Measurements from ENCODE around the gene DCDC2C.

DNA sequence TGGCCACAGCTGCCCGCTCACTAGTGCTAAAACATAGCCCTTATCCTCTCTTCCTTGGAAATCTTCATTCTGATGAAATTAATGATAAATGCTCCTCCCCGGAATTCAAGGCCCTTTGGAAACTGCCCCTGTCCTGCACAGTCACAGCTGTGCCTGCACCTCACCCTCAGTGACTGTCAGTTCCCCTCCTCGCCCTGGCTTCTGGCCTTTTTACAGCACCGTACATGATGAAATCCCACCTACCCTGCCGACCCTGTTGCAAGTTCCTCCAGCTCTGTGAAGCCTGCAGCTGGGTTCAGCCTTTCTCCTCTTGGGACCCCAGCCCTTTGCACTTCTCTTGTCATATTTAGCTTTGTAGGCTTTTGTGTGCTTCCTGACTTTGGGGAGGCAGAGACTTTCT is 48.4 kb downstream of the DCDC2C start:
- TF ChIP-seq NR3C1 (IDR thresholded peaks at IDR 0.05), result no peak
- no peak for TF ChIP-seq JUN (IDR thresholded peaks at IDR 0.05)
- TF ChIP-seq RAD21 (conservative IDR thresholded peaks at IDR 0.05 in 1 of 2, IDR thresholded peaks at IDR 0.05 in 1 of 2), result no peak
- no peak for TF ChIP-seq MAX (IDR thresholded peaks at IDR 0.05)

Measured in A549 (cell line).